ENCODE results near the gene TTC23.

Gene TTC23

GRCh38 chr15:99213187-99213811, 36.1 kb downstream of the TTC23 start:
- no peak overlapping the region for H3K4me3 ChIP-seq (replicated peaks; ENCODE audit: low read depth, low read length)
- TF ChIP-seq, protein P1, sequence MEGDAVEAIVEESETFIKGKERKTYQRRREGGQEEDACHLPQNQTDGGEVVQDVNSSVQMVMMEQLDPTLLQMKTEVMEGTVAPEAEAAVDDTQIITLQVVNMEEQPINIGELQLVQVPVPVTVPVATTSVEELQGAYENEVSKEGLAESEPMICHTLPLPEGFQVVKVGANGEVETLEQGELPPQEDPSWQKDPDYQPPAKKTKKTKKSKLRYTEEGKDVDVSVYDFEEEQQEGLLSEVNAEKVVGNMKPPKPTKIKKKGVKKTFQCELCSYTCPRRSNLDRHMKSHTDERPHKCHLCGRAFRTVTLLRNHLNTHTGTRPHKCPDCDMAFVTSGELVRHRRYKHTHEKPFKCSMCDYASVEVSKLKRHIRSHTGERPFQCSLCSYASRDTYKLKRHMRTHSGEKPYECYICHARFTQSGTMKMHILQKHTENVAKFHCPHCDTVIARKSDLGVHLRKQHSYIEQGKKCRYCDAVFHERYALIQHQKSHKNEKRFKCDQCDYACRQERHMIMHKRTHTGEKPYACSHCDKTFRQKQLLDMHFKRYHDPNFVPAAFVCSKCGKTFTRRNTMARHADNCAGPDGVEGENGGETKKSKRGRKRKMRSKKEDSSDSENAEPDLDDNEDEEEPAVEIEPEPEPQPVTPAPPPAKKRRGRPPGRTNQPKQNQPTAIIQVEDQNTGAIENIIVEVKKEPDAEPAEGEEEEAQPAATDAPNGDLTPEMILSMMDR (IDR thresholded peaks at IDR 0.05; ENCODE audit: low read length, missing control alignments) = peak; percentile 95
- DNase-seq (ENCODE audit: low read depth) = peak; percentile 78

- TF ChIP-seq, protein P1 (IDR thresholded peaks at IDR 0.05; ENCODE audit: low read length, missing control alignments) = no peak
- peak; percentile 35 for DNase-seq (ENCODE audit: low read depth)
- H3K4me3 ChIP-seq (replicated peaks; ENCODE audit: low read depth, low read length) = no peak overlapping the region
Observed at GRCh38 chr15:99212406-99212805, 37.0 kb downstream of the TTC23 start.

- H3K4me3 ChIP-seq (replicated peaks; ENCODE audit: low read depth, low read length) = no peak overlapping the region
- TF ChIP-seq, protein P1 (IDR thresholded peaks at IDR 0.05; ENCODE audit: low read length, missing control alignments) = no peak
- peak; percentile 13 for DNase-seq (ENCODE audit: low read depth)
Observed at GRCh38 chr15:99211926-99212325, 37.5 kb downstream of the TTC23 start.

- H3K4me3 ChIP-seq (replicated peaks; ENCODE audit: low read depth, low read length) = no peak overlapping the region
- TF ChIP-seq, protein P1 (IDR thresholded peaks at IDR 0.05; ENCODE audit: low read length, missing control alignments) = no peak
Observed at GRCh38 chr15:99210334-99210733, 39.0 kb downstream of the TTC23 start.

GRCh38 chr15:99209326-99209725, 40.1 kb downstream of the TTC23 start:
- TF ChIP-seq, protein P1 (IDR thresholded peaks at IDR 0.05; ENCODE audit: low read length, missing control alignments) = no peak
- DNase-seq (ENCODE audit: low read depth) = no peak
- no peak overlapping the region for H3K4me3 ChIP-seq (replicated peaks; ENCODE audit: low read depth, low read length)

More at GRCh38 chr15:99210334-99210733, 39.0 kb downstream of the TTC23 start:
- no peak for DNase-seq (ENCODE audit: low read depth)

DNA sequence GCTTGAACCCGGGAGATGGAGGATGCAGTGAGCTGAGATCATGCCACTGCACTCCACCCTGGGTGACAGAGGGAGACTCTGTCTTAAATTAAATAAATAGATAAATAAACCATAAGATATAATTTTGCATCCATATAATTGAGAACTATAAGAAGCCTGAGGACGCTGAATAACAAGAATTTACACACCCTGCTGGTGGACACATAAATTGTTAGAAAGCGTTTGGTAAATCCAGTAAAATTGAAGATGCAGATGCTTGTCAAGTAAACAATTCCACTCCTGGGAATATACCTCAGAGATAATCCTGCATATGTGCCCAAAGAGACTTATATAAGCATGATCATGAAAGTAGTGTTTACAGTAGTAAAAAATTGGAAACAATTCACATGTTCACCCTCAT, 41.7 kb downstream of the TTC23 start:
- DNase-seq (ENCODE audit: low read depth) = no peak
- no peak overlapping the region for H3K4me3 ChIP-seq (replicated peaks; ENCODE audit: low read depth, low read length)
- TF ChIP-seq, protein P1 (IDR thresholded peaks at IDR 0.05; ENCODE audit: low read length, missing control alignments) = no peak

DNA sequence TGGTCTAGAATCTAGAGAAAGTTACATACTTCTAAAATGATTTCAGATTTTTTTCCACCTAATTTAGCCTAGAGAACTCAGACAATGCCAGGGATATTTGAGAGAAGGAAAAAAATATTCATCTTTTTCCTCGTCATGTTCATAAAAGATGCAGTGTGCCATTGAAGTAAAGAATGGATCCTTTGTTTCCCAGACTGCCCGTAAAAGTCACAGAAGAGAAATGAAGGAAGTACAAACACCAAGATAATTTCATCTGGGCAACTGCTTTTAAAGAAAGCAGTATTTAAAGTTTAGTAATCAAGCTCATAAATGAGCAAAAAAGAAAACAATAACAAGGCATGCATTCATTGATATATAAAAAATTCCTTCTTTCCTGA, 47.2 kb downstream of the TTC23 start:
- TF ChIP-seq, protein P1 (IDR thresholded peaks at IDR 0.05; ENCODE audit: low read length, missing control alignments) = no peak
- no peak for DNase-seq (ENCODE audit: low read depth)
- H3K4me3 ChIP-seq (replicated peaks; ENCODE audit: low read depth, low read length) = no peak overlapping the region

Measured in fibroblast of pulmonary artery (primary cell).